PFSK-1 (cell line): Measurements from ENCODE around the gene ADSL.

Source experiments
- FOXP2 ChIP-seq: optimal IDR thresholded peaks from 2 replicates; pipeline ENCODE3; 2011; ENCODE audit warnings: borderline replicate concordance, control low read depth, inconsistent platforms; ENCODE audit not compliant: insufficient read depth; ENCODE audit errors: extremely low read length, extremely low read depth
- POLR2AphosphoS5 ChIP-seq: IDR thresholded peaks from 2 replicates; pipeline ENCODE4 v1.6.1; 2012; ENCODE audit warnings: low read depth, mild to moderate bottlenecking, control low read depth, low read length, moderate library complexity
- REST ChIP-seq, 2 experiments: IDR thresholded peaks; 2 replicates each; pipeline versions ENCODE4 v1.6.1 to v1.8.0; 2011 to 2012; ENCODE audit warnings: low read depth in 2 of 2, low read length in 2 of 2, control low read depth in 1 of 2, inconsistent platforms in 1 of 2, mild to moderate bottlenecking in 1 of 2, moderate library complexity in 1 of 2; ENCODE audit not compliant: insufficient read depth in 1 of 2
- SIN3A ChIP-seq: IDR thresholded peaks from 2 replicates; pipeline ENCODE4 v1.6.1; 2012; ENCODE audit warnings: mild to moderate bottlenecking, low read length, moderate library complexity, borderline replicate concordance; ENCODE audit not compliant: insufficient read depth
- TAF1 ChIP-seq: IDR thresholded peaks from 2 replicates; pipeline ENCODE4 v1.6.1; 2012; ENCODE audit warnings: low read length, control low read depth, borderline replicate concordance; ENCODE audit not compliant: insufficient read depth

GRCh38 chr22:40383905-40384304 lies 37.6 kb downstream of the ADSL start:
- TF ChIP-seq POLR2AphosphoS5 (no peak), TAF1 (no peak), SIN3A (no peak), REST (IDR thresholded peaks at IDR 0.05; ENCODE audit: insufficient read depth in 1 of 2, low read depth in 2 of 2, low read length in 2 of 2) (no peak), FOXP2 (no peak)
